Left forelimb (tissue), 1 donor: ENCODE measurements around the gene ACSL6.
"Not testable (repeated sequence)": the region's sequence is repeated elsewhere in the genome, so short reads cannot be mapped to it uniquely, and the experiment has no call there.

Experiments used
- DNase-seq: peaks from one replicate; pipeline ENCODE4 v3.0.0-alpha.2; 2018; ENCODE audit warnings: low spot score

ACSL6 gene

DNA sequence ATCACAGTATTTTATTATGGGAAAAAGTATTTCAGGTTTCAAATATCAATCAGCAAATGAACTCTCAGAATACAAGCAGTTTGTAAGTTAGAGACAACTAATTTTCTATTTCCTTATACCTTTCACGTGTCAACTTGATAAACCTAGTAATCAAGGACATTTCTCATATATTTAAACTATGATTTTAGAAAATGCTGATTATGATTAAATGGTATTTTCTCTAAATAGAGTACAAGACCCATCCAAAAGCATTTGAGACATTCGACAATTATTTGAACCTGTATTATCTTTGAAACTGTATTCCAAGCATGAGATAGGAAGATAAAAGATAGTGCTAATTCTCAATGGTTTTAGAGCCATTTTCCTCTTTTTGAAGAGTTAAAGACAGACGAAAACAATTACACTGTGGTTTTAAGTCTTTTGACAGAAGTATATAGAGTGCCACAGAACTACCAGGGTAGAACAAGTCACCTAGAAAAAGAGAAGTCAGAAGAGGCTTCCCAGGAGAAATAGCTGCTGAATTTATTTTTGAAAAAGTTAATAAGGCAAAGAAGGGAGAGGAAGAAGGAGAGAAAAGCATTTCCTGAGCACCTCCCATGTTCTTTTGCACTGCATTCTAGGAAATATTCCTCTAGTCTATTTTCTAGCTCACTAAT, 71.6 kb downstream of the ACSL6 start:
- no peak for DNase-seq

DNA sequence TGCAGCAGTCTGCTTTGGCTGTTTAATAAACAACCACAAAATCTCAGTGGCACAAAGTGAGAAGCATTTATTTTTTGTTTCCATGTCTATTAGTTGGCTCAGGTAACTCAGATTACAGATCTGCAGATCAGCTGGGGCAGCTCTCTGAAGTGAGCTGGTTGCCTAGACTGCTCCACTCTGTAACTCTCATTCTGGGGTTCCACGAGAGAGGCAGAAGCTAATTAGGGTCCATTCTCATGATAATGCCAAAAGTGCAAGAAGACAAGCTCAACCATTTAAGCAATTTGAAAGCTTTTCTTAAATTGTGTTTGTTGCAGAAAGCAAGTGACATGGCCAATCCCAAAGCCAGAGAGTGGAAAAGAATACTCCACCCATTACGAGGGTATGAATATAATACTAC, 79.2 kb downstream of the ACSL6 start:
- no peak for DNase-seq

DNA sequence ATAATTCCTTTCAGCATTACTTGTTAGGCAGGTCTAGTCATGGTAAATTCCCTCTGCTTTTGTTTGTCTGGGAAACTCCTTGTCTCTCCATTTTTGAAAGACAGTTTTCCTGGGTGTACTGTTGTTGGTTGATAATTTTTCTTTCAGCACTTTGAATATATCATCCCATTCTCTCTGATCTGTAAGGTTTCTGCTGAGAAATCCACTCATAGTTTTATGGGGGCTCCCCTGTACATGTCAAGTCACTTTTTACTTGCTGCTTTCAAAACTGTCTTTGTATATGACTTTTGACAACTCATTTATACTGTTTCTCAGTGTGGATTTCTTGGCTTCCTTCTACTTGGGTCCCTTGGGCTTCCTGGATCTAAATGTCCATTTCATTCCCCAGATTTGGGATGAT, 82.5 kb downstream of the ACSL6 start:
- no peak for DNase-seq

DNA sequence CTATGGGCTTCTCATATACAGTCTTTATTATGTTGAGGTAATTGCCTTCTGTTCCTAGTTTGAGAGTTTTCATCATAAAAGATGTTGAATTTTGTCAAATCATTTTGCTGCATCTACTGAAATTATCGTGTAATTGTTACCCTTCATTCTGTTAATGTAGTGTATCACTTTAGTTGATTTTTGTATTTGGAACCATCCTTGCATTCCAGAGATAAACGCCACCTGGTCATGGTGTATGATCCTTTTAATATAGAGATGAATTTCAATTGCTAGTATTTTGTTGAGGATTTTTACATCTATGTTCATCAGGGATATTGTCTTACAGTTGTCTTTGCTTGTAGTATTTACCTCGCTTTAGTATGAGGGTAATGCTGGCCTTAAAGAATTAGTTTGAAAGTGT, 85.3 kb downstream of the ACSL6 start:
- no peak for DNase-seq

- DNase-seq = no peak
Measured at GRCh38 chr5:131916481-131916880, 95.0 kb downstream of the ACSL6 start.

- DNase-seq = no peak
Measured at GRCh38 chr5:131914472-131914871, 97.0 kb downstream of the ACSL6 start.

DNA sequence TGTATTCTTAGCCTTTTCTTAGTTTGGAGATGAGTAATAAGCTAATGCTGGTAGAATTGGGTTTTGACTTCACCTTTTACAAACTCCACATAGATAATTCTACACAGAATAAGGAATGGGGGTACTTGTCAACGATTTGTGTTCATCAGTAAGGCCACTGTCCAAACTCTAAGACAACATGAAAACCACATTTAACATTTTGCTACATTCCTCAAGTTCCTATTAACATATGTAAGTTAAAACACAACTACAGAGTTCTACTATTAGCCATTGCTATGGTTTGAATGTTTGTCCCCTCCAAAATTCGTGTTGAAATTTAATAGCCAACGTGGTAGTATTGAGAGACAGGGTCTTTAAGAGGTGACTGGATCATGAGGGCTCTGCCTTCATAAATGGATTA, 97.9 kb downstream of the ACSL6 start:
- DNase-seq = no peak

- no peak for DNase-seq
Measured at GRCh38 chr5:131906668-131907067, 104.8 kb downstream of the ACSL6 start.

- DNase-seq = not testable (repeated sequence)
Measured at GRCh38 chr5:131902266-131902665, 109.2 kb downstream of the ACSL6 start.
